Non-pigmented ciliary epithelial cell (primary cell): ENCODE results near the gene ATXN1.
A peak's percentile ranks its signal among the peaks of the same experiment; 100 is the strongest.

ENCODE experiments used
- DNase-seq: peaks from one replicate; pipeline ENCODE4 v3.0.0-alpha.2; 2010; ENCODE audit warnings: low read depth

Gene ATXN1

DNA sequence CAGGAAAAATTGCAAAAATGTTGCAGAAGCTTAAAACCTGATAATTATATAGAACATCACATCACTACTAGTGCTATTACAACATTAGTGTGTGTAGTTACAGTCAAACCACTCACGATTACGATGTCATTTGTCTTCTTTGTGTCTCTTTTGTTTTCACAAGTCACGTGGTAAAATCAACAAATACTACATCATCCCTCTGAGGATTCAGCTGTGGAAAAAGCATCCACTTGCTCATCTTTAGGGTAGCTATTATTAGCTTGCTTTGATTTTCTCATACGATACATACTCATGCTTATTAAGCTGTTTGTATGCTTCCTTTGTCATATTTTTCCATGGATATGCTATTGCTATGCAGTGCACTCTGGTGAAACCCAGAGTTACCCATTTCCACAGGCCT, 22.2 kb upstream of the ATXN1 start:
- DNase-seq: no peak

DNA sequence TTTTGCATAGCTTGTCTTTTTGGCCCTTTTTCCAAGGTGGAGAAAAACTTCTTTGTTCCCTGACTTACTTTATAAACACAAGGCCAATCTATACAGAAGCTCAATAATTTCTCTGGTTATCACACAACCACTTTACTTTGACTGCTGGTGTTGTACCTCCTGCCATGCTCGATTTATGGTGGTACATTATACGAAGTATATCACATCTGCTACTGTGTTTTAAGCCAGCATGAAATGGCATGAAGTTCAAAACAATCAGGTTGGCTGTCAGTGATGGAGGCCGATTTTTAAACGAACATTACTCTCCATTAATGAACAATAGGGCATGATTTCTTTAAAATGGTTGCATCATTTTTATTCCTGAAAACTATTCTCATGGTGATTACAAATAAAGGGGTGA, 21.0 kb upstream of the ATXN1 start:
- DNase-seq: no peak

DNA sequence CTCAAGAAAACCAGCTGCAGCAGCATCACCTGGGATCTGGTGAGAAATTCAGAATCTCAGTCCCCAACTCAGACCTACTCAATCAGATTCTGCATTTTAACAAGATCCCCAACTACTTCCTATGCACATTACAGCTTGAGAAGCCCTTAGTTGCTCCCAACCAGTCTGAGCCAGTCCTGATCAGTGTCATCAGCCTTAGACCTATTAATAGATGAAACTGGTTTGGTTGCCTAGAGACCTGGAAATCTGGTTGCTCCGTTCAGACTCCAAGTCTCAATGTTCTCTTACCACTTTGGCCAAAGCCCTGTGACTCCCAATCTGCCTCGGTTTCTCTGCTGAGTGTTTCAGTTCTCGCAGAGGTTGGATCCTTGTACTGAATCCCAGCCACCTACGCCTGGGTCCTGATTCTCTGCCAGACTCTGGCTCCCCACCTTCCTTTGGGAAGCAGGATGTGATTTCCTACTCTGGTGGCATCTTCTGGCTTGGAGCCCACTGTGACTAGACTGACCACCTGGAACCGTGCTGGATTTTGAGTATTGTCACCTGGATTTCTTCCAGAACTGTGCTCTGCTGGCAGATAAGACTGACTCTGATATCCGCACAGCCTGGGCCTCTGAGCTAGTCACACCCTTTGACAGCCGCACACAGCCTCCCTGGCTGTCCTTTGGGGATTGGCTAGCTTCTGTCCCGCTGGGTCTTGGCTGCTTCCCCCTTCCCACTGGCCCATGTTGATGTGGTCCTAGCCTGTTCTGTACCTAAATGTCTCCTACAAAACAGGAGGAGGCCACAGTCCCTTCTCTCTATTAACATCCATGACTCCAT, 20.3 kb upstream of the ATXN1 start:
- no peak for DNase-seq

DNA sequence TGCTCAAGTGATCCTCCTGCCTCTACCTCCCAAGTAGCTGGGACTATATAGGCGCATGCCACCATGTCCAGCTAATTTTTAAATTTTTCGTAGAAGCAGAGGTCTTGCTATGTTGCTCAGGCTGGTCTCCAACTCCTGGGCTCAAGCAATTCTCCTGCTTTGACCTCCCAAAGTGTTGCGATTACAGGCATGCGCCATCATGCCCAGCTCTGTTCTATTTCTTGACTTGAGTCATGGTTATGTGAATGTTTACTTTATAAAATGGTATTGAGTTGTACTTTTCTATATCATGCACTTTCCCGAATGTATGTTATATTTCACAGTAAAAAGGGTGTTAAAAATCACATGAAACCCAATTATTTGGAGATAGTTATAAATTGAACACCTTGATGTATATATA, 17.3 kb upstream of the ATXN1 start:
- DNase-seq: no peak

DNA sequence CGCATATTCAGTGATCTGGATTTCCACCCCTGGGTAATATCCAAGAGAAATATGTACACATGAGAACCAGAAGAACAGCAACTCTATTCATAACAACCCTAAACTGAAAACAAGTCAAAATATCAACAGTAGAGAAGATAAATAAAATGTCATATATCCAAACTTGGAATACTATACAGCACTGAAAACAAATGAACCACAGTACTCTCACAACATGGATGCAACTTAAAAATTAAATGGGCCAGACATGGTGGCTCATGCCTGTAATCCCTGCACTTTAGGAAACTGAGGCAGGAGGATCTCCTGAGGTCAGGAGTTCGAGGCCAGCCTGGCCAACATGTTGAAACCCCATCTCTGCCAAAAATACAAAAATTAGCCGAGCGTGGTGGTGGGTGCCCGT, 16.5 kb upstream of the ATXN1 start:
- DNase-seq: no peak

DNA sequence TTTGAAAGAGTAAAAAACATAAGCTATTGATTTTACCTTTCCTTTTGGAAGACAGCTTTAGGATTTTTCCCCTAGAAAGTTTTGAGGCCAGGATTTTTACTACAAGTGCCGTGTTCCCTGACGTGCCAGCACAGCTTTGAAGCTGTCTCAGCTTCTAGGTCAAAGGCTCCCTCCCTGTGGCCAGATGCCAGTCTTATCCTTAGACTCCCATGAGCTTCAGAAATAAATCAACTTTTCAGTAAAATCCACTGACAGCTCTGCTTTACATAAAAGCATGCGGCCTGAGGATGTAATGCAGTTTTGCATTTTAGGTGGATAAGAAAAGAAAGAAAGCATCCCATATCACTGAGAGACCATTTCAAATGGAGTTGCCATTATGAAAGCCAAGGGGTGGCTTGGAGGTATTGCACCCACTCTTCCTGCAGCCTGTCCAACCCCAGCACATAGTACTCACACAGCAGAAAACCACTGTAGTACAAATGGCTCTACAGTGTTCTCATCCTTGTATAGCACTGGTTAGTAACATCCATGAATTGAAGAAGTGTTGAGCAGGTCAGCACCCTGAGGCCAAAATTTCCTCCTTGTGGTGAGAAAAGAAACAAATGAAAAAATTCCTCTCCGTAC, 15.2 kb upstream of the ATXN1 start:
- DNase-seq: no peak

DNA sequence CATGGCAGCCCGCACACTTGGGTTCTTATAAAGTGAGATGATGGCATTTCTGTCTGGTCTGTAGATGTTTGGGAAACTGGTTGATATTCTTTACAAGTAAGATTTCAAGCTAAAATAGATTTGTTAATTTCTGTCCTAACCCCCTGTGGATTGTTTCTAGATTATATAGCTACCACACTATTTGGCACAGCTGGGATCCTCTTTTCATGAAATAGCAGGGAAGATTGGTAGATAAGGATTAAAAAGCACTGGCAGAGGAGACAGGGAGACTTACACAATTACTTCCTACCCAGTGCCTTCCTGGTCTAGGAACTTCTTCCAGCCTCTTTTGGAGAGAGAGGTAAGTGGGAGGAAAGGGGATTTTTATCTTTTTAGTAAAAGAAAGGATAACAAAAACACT, 13.2 kb upstream of the ATXN1 start:
- no peak for DNase-seq

DNA sequence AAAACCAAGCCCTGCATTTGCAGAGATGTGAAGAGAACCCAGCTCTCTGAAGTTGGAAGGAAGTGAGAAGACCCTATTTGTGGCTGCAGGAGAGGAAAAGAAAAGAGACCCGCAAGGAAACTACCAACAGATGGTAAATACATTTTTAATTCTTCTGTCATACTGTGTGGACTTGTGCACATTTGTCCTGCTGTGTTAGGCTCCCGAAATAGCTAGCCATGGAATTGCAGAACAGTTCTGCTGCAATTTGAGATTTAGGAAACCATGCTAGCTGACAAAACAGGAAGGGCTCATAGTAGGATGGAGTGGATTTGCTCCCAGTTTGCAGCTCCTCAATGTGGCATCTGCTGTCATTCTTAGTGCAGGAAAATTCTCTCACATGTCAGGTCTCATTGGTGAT, 12.1 kb upstream of the ATXN1 start:
- no peak for DNase-seq

DNA sequence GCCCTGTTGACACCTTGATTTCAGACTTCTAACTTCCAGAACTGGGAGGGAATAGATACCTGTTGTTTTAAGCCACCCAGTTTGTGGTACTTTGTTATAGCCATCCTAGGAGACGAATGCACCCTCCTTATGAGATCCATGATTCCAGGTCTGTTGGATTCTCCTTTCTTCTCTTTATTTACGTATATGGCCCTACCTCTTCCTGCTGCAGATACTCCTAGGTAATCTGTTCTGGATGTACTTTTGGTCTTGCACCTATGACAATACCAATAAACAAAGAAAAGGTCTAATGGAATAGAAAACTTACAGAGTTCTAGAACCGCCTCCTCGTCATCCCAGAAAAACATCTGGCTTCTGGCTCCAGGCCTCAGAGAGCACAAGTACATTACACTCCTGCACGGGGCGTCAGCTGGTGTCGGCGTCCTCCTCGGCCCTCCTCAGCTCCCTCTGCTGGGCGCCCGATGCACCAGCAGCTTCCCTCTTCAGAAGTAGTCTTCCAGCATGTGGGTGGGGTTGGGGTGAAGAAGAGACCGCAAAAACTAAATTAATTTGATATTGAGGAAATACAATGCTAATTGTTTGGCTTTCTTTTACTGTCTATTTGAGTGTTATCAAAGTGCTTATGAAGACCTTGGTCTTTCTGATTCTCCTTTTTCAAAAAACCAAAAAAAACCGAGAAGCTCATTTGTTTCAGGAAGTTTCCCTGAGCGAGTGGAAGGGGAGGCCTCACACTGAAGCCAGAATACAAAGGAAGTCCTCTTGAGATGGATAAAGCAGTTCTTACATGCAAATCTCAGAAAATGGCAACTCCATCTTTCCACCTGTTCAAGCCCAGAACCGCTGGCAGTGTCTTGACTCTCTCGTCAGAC, 9.7 kb upstream of the ATXN1 start:
- DNase-seq: no peak

DNA sequence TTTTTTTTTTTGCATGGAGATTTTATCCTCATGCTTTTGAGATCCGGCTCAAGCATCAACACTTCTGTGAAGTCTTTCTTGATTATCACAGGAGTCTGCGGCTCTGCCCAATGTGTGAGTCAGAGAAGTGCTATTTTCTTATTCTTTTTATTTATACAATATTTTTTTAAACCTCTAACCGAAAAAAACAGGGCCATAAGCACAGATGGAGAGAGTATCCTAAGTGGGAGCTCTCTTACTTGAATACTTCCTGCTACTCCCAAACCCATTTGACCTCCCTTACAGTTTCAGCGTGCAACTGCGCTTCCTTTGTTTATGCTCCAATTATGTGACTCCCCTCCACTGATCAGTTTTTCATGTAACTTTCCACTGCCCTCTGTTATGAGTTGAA, 8.7 kb upstream of the ATXN1 start:
- peak; percentile 67 for DNase-seq

DNA sequence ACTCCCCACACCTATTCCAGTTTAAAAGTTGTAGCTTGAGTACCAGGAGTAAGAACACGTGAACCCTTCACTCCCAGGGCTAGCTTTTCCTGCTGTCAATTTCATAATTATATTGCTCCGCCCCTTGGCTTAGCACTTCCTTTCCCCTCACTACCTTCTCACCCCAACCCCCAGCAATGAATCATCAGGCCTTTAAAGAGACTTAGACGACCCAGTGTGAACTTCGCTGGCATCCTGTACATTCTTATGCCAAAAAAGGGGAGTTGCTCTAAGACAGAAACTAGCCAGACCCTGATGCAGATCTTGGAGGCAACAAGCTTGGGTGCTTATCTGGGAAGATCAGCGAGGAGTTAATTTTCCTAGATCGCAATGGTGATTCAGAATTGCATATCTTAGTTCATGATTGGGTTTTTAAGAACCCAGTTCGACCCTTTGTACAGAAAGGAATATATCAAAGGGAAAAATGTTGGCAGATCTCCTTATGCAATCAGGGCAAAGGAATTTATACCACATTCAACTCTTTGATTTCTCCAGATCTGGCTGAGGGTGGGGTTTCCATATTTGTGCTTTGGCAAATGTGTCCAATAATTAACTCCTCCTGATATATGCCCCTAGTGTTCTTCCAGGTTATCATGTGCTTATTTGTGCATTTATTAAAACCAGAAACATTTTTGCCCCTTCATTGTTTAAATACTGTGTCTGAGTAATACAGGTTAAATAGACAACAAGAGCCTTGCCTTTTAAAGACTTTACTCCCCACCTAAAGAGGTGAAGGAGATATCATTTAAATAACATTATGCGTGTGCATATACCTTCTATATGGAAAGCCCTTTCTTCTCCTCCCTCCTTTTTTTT, 8.1 kb upstream of the ATXN1 start:
- peak; percentile 82 for DNase-seq

DNA sequence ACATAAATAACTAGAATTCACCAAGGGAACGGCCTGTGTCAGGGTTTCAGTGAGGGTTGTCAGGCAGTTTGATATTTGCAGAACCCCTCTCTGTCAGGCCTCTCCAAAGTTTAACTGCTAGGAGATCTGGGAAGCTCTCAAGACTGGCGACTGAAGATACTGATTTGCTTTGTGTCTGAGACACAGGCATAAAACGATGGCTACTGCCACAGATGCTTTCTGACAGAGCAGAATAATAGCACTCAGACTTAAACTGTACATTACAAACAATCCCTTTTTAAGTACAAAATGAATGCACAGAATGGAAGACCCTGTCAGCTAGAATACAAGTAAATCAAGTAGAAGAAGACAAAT, 7.2 kb upstream of the ATXN1 start:
- DNase-seq: no peak

DNA sequence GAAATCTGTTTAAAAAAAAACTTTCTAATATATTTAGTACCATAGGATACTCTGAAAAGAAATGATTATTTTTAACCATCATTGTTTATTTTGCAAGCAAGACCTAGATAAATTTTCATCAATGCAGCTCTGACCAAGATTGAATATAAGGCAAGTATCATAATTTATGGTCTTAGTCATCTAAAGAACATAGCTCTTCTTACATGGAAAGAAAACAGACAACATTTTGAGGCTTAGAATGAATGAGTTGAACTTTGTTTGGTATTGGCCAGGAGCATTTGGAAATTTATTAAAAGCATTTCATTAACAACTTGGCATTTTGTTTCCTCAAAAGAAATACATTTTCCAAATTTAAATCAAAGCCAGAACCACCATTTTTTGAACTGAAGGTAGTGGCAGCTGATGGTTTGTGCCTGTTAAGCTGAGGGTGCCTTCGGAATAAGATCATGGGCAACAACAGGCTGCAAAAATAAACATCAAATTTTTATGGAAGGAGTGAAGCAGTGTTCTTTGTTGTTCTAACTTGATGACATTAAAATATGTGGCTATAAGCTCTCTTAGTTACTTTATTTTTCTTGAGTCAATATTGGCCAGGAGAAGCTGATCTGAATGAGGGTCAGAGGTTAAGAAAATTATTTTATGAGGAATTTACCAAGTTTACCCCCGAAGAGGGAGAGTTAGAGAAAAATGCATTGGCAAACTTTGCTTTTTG, 6.7 kb upstream of the ATXN1 start:
- DNase-seq: no peak

DNA sequence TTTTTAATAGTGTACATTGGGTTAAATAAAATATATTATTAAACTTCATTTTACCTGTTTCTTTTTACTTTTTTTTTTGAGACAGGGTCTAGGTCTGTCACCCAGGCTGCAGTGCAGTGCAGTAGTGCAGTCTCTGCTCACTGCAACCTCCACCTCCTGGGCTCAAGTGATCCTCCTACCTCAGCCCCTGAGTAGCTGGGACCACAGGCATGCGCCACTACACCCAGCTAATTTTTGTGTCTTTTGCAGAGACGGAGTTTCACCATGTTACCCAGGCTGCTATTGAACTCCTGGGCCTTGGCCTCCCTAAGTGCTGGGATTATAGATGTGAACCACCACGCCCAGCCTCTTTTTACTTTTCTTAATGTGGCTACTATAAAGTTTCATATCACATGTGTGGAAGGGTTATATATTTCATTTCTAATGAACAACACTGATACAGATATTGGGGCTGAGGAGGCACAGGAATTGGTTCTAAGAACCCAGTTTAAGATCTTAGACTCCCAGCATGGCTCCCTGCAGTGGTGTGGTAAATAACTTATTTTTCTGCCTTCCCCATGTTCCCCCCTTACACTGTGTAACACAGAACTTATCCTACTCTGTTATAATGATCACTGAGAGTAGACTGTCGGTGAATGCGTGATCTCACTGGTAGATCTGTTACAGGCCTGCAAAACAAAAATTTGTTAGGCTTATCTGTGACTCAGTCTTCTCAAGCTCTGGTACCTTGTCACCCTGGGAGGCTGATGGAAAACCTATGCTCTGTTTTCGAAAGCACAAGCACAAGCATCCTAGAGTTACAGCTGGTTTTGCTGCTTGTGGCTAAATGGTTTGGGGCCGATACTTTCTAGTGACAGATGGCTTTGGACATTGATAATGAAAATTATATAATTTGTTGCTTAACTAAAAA, 5.8 kb upstream of the ATXN1 start:
- peak; percentile 49 for DNase-seq

DNA sequence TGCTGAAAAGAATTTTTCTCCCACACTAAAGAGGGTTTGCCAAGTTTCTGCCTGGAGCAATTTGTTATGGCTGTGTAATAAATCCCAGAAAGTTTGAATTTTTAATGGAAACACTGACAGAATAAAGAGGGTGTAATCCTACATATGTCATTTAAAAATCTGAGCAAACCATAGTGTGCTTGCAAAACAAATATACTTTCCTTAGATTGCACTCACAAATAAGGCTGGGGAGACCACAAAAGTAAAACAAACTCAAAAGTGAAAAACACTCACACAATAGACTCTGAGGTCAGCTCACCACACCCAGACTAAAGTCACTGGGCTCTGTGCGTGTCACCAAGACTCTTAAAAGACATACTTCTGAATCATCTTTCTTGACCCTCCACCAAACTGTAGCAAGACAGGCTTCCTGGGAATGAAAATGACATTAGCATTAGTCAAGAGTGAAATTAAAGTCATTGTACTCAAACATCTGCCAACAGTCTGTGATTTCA, 4.8 kb upstream of the ATXN1 start:
- peak; percentile 83 for DNase-seq

DNA sequence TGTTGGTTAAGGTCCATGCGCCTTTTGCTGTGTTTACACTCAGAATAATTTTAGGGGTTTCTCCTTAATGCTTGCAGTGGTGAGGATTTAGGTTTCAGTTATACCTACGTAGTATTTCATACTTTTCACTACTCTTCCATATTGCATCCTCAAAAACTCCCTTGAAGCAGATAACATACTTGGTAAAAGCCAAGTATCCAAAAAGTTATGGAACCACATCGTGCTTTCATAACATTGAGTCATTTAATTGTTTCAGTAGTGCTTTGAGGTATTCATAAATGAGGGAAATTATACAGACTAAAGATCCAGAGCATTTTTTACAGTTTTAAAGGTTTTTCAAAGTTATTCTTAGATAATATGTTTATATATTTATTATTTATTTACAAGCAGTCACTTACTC, 4.0 kb upstream of the ATXN1 start:
- no peak for DNase-seq

DNA sequence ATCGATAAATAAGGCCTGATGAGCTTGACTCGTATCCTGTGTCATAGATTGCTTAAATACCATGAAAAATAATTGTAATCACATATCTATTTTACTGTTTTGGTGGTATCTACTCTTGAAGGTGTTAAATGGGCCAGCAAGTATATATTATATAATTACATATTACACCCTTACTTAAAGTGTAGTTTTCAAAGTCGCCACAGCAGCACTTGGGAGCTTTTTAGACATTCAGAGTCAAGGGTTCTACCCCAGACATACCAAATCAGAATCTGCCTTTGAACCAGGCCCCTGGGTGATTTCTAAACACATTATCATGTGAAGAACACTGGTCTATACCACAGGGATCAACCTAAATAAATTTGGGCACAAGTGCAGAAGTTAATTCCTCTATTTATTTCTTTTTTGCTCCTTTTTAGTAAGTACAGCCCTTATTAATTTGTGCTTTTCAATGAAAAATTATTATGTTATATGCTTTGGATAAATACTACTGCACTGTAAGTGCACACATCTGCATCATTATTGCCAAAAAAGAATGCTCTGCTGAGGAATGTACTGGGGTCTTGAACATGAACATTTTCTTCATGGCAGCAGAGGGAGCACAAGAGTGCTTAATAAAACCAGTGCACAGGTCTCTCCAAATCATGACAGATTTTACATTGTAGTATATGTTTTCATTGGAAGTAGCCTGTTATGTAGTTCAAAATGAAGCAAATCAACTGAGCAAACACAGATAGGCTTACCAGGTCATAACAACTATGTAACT, 3.1 kb upstream of the ATXN1 start:
- DNase-seq: no peak

DNA sequence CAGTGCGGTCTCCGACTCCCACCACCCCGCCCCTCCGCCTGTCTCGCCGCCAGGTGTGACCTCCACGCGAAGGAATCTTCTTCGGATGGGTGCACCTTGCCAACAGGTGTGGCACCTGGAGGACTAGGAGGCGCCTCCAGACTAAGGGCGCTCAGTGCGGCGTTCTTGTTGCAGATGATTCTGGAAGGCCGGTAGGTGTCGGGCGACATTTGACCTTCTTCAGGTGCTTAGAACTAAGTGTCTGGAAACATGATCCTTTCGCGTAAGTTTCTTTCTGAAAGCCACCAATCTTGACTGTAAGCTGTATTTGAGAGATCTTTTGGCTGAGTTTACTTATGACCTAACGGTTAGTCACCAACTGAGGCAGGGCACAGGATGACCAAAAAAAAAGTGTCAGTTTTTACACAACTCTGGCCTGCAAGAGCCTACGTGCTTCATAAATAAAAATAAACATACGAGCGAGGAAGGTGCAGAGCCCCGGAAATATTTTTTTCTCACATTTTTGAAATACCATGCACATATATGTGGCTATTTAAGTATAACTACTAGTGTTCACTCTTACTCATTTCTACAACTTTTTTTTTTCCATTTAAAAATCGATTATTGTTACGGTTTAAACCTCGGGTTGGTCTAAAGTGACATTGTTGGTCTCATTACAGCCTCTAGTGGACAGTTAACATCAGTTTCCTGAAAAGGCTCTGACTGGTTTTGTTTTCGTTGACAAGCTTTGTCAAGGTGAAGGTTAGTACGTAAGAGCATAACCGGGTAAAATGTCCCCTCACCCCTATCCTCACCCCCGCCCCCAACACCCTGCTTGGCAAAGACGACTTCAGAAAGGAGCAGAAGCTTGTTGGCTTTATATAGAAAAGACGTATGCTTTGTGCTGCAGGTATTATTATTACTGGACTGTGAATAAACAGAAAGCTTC, 1.6 kb upstream of the ATXN1 start:
- DNase-seq: peak; percentile 83

DNA sequence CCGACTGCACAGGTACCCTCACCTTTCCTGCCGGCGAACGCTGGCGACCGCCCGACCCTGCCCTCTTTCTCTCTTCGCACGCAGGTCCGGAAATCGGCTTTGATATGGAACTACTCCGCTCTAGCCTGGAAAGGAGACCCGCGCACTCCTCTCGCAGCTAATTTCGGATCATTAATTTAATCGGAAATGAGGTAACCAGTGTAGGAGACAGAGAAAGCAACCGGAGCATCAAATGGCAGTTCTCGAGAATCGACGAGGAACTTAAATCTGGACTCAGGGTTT, 949 bp upstream of the ATXN1 start:
- DNase-seq: no peak
